Fibroblast of peridontal ligament (primary cell): Measurements from ENCODE around the gene GATA6.

Source experiments
- DNase-seq: peaks from one replicate; pipeline ENCODE4 v3.0.0-alpha.2; 2010; ENCODE audit errors: extremely low read depth

Gene GATA6

DNA sequence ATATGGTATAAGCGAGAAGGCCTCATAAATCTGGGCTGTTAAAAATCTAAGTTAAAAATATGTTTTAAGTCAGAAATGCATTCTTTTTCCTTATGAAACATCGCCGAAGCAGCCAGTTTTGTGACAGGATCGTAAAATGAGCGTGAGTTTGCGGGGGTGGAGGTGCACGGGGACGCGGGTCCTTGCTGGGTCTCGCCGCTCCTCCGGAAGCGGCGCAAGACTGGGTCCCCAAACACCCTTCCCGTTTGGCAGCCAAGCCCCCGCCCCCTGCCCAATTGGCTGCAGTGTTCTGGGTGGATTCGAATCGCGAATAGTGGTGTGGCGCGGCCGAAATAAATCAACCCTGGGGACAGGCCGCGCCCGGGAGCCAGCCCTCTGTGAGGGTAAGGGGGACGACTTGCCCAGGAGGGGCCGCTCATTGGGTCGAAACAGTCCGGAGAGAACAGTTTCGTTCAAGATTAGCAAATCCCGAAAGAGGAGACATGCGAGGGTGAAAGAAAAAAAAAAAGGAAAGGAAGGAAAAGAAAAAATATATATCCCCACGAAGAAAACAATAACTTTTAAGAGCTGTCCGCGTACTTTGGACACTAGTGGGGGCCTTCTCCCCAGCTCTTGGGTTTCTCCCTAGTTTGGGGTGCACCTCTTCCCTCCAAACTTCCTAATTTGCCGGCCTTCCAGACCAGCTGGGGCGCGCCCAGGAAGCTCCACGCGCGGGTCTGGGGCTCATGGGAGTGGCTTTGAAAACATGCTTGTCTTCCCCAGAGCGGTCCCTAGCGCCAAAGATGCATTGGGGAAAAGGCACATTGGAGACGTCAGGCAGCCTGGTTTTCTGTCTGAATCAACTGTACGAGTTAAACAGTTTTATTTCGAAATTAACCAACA lies 3.1 kb upstream of the GATA6 start:
- no peak for DNase-seq

DNA sequence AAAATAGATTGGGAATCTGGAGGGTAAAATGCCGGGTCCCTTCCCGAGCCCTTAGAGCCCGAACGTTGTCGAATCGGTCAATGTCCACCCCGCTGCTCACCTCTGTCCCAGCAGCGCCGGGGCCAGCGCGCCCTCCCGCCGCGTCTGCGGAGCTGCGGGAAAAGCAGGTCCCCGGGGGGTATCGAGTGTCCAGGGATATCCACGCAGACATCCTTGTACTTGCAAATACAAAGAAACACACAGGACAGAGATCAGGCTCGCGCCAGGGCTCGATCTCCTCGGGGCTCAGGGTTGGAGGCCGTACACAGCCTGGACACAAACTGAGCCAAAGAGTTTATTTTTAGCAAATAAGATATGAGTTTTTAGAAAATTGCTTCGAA lies 2.3 kb upstream of the GATA6 start:
- no peak for DNase-seq

DNA sequence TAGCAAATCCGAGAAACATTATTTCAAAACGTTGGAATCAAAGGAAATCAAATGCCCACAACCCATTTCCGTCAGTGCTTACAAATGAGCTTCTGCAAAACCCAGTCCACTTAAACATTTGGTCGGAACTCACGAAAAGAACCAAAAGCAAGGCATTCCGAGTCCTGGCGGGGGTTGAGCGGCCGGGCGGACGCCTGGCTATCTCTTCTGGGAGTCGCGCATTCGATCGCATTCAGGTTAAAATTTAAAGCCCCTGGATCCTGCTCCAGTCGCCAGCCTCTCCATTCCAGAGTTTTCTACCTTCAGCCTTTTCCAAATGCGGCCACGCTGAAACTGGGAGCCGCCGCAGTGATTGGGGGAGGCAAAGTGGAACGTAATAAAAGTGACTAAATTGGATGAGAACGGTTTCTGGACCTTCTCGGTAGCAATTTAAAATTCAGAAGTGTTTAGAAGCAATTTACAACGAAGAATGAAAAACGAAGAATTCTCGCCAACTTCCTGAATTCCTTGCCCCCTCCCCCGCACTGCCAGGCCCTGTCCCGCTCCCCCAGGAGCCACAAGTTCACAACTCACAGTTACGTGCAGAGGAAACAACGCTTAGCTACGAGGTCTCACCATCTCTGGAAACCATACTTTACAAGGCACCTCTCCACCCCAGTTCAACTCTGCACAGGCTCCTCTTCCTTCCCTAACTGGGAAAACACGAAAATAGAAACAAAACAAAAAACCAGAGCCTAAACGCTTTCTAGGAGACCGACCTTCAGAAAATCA lies 1.7 kb upstream of the GATA6 start:
- DNase-seq: peak; percentile 45

DNA sequence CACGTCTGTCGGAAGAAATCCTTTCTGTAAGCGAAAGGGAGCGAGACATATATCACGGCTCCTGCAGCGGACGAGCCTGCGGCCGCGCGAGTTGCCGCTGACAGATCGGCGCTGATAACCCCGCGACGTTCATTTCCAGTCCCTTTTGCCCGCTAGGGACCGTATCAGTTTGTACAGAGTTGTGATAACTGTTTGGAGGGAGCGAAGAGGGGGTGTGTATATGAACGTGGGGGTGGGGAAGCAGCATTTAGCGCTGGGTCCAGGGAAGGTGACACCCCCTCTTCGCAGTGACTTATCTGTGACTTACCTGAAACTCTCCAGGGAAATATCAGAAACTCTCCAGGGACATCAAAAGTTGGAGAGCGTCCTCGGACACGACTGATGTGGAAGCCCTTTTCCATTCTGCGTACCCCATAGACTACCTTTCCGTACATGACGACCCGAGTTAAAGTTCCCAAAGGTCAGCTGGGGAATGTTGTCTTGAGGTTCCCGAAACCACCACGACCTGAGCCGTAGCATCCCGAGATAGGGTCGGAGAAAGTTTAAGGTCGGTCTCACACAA lies 948 bp upstream of the GATA6 start:
- no peak for DNase-seq

DNA sequence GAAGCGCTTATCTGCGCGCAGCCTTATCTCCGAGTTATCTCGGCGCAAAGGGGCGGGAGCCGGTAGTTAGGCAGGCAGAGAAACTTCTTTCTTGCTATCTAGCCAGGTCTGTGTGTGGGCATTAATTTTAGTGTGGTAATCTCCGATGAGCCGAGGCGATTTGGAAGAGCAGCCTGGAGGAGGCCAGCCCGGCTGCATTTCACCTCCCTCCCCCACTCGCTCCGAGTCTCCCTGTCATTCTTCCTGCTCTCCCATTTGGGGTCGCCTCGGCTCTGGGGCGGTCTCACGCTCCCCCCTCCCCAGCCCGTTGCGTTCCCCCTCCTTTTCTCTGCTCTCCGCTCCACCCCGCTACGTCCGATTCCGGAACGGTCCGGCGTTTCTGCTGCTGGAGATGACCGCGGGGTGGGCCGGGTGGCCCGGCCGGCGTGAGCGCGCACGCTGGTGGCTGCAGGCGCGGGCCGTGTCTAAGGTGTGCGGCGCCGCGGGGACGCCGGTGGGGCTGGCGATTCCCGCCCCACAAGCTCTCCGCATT lies 566 bp downstream of the GATA6 start:
- DNase-seq: peak; percentile 40

DNA sequence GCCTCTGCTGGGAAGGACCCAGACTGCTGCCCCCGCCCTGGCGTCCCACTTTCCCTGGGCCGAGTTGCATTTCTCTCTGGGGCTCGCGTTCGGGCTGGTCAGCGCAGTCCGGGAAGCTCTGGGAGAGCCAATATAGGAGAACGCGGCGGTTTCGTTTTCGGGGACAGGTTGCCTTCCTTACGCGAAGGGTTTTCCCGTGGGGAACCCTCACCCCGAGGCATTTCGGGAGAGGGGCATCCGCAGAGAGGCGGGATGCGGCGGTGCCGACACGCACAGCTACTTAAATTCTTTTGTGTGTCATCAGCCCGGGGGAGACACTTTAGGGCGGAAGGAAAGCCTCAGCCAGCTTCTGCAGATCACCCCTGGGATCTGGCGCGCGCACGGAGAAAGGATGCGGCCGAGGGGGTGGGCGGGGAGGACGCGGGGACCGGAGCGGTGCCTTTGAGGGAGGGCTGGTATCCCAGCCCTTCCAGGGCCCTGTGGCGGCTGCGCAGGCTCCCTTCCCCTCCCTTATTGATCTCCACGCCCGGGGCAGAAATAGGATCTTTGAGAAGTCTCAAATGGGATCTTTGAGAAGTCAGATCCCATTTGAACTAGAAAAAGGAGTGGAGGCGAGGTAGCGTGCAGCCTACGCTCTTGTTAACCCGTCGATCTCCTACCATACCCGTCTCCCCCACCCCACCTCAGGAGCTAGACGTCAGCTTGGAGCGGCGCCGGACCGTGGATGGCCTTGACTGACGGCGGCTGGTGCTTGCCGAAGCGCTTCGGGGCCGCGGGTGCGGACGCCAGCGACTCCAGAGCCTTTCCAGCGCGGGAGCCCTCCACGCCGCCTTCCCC lies 1.2 kb downstream of the GATA6 start:
- peak; percentile 56 for DNase-seq

DNA sequence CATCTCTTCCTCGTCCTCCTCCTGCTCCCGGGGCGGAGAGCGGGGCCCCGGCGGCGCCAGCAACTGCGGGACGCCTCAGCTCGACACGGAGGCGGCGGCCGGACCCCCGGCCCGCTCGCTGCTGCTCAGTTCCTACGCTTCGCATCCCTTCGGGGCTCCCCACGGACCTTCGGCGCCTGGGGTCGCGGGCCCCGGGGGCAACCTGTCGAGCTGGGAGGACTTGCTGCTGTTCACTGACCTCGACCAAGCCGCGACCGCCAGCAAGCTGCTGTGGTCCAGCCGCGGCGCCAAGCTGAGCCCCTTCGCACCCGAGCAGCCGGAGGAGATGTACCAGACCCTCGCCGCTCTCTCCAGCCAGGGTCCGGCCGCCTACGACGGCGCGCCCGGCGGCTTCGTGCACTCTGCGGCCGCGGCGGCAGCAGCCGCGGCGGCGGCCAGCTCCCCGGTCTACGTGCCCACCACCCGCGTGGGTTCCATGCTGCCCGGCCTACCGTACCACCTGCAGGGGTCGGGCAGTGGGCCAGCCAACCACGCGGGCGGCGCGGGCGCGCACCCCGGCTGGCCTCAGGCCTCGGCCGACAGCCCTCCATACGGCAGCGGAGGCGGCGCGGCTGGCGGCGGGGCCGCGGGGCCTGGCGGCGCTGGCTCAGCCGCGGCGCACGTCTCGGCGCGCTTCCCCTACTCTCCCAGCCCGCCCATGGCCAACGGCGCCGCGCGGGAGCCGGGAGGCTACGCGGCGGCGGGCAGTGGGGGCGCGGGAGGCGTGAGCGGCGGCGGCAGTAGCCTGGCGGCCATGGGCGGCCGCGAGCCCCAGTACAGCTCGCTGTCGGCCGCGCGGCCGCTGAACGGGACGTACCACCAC lies 2.1 kb downstream of the GATA6 start:
- DNase-seq: no peak

DNA sequence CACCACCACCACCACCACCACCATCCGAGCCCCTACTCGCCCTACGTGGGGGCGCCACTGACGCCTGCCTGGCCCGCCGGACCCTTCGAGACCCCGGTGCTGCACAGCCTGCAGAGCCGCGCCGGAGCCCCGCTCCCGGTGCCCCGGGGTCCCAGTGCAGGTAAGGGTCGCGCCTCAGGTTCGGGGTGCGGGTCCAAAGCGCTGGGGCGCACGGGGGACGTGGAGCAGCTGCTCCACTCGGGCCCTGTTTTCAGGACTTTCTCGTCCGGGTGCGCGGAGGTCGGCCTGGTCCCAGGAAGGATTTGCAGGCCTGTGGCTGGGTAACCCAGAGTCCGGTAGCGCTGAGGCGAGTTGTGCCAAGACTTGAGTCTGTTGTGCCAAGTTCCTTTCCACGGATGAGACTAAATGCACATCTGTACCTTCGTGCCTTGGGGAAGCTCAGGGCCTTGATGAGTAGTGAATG lies 2.8 kb downstream of the GATA6 start:
- no peak for DNase-seq

DNA sequence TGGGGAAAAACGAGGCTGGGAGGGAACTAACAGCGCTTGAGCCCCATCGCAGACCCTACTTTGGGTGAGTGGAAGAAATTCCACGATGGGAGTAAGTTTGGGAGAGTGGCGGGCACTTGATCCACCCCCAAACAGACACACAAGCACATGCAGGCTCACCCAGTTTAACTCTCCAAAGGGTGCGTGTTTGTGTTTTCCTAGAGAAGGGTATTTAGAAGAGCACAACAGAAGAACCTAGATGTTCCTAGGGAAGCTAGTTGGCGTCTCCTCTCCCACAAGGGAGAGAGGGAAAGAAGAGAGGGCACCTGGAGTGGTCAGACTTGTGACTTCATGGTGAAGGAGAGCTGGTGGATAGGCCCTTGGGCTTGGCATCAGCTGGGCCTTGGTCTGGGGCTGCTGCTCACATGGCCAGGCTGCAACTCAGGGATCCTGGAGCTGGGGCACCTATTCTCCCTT lies 3.2 kb downstream of the GATA6 start:
- no peak for DNase-seq

DNA sequence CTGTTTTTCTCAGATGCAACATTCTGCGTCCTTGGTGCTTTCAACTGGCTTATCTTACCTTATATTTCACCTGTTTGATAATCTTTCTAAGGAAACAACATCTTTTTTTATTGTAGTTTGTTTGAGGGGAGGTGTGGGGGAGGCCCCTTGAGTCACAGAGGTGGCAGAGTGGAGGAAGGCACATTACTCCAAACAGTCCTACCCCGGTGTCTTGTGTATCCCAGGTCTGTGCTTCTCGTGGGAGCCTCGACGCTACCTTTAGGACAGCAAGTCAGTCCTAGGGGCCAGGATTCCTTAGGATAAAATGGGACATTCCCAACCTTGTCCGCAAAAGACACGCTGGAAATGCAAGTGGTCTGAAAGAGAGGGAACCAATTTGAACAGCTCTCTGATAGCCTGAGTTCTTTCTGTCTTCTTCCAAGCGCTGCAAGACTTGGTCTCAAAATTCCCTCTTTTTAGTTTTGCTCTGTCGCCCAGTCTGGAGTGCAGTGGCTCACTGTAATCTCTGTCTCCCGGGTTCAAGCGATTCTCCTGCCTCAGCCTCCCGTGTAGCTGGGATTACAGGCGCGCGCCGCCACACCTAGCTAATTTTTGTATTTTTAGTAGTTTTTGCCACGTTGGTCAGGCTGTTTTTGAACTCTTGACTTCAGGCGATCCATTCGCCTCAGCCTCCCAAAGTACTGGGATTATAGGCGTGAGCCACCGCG lies 4.0 kb downstream of the GATA6 start:
- no peak for DNase-seq

DNA sequence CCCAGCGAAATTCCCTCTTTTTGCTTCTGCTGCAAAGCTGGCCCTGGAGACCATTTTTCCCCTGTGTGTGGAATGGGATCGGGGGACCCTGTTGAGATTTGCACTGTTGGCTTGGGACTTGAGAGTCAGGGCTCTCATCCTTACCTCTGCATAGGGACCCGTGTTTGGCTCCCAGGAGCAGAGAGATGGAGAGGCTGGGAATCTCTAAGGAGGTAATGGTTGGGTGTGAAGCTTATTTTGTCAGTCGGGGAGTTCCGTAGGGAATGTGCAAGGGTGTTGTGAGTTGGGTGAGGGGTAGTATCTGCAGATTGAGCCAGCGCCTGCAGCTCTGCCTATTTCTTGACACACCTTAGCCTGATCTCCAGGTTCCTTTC lies 4.5 kb downstream of the GATA6 start:
- no peak for DNase-seq

DNA sequence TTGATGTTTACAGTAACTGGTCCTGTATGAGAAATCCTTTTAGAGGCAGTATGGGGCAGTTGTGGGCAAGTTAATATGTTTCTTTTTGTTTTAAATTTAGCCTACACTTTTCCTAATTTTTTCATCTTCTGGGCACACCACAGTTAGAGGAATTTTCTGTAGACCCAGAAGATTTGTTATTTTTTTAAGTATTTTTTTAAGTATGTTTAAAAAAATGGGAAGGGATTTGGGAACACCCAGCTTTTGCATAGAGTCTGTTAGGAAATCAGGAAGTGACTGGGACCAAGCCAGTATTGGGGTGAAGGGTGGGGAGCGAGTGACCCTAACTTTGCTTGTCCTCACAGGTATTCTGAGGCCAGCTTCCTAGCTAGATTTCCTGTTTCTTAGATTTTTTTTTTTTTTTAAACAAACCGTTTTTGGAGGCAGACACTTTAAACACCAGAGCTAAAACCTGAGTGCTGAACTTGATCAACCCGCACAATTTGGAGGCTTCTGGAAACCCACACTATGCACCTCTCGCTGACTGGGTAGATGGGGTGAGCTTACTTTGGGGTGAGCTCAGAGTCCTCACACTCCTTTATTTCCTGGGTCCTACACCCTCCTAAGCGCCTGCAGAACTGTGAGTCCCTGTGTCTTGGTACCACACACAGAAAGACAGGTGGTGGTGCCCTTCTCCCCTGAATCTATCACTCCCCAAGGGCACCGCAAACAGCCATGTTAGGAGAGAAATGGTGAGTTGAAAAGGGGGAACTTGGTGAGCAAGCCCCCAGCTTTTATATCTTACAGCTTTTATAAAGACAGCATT lies 5.2 kb downstream of the GATA6 start:
- DNase-seq: no peak

DNA sequence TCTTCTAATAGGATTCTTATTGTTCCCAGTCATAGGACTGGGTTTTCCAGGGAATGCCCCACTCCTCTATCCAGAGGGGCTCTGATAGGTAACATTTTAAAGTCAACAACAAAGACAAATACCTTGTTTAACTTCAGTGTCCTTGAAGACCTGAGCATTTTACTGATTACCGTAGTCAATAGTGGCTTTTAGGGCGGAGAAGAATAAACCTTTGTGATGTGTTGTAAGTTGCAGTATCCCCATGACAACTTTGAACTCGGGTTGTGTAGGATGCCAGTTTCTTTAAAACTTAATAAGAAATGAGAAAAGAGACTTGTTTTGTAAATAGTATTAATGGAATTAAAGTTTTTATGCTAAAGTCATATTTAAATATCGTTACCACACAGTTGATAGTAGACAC lies 6.0 kb downstream of the GATA6 start:
- DNase-seq: no peak

DNA sequence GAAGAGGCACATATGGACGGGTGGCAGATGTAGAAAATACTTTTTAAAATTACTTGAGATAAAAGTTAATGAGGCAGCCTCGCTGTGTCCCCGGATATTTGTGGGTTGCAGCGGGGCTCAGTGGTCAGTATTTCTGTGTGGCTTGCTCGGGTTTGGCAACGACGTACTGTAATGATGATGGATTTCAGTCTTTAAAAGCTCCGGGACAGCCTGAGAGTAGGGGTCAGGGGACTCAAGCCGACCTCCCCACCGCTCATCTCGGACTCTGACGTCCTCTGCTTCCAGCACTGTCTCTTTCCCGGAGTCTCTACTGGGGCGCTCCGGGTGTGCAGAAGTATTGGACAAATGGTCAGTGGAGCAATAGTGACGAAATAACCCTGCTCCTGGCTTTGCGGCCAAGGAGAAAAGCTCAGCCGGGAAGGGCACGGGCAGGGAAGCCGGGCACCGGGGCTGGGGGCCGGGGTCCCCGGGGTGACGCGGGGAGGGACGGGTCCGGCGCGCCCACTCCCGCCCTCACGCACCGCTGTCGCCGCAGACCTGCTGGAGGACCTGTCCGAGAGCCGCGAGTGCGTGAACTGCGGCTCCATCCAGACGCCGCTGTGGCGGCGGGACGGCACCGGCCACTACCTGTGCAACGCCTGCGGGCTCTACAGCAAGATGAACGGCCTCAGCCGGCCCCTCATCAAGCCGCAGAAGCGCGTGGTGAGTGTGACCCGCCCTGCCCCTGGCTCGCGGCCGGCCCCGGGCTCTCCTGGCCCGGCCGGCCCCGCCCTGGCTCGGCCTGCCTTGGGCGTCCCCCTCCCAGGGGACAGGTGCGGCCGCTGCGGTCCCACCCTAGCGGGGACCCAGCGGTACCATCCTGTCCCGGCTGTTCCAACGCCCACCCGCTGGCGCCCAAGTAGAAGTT lies 7.3 kb downstream of the GATA6 start:
- DNase-seq: no peak

DNA sequence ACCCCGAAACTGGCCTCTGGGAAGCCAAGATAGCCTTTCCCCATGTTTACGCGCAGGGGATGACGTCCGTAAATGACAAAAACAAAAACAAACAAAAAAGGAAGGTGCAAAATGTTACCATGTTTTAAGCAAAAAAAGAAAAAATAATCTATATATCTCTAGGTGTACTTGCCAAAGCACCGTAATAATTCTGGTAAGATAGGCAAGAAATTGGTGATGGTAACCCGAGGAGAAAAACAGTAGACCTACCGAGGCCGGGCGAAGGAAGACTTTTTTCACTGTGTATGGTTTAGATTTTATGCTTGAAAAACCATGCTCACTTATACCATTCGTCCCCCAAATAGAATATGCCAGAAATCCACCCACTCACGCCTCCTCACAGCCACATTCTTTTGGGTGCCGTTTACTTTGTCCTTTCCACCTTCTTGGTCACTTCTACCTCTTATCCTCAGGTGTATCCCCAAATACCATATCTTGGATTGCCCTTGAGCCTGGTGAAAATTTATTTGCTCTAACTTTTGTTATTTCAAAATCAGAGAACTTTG lies 8.0 kb downstream of the GATA6 start:
- no peak for DNase-seq

DNA sequence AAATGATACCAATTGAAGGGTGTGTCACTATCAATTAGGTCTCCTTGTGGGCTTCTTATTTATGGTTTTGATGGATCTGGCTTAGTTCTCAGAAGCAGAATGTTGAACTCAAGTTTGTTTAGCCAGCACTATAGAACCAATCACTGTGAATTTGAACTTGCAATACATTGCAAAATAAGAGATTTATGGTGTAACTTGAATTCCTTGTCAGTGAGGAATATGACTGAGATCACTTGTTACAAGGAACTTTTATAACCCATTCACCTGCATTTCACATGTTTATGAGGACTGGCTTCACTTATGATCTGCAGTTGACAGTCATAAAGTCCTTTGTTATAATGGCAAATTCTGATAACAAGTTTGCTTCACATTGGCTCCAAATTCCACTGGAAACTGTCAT lies 9.8 kb downstream of the GATA6 start:
- DNase-seq: no peak

DNA sequence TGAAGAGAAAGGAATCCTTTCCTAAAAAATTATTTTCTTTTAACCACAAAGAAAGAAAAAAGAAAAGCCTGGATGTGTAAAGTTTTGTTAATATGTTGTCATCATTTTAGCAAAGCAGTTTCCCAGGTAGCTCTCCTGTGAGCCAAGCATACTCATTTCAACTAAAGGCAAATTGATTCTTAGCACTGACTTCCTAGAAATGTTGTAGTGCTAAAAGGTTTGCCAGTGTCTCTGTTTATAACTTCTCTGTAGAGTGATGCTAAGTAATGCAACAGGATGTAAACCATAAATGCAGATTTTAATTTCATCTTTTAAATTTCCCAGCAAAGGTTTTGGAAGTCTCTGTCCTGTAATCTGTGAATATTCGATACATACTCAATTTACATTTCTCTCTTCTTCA lies 10.2 kb downstream of the GATA6 start:
- no peak for DNase-seq

DNA sequence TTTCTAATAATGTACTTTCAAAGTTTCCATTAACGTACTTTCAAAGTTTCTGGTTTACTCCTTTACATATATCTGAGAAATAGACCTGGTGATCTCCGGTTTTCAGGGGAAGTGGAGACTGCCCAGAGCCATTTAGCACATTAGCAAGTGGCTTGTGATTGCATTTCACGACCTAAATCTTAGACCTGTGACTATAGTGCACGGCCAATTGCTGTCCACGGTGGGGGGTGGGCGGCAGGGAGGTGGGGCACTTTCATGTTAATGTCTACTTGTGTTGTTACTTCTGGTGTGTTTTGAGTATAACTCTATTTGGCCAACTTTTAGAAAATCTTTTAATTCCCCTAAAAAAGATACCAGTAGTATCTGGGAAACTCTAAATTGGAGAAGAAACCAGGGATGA lies 11.3 kb downstream of the GATA6 start:
- DNase-seq: no peak
